ENCODE data around the gene PC. TPM values are rescaled to one million over a fixed set of nuclear protein-coding genes. Genes with fewer than 3 reads are reported as not detected.
A peak's percentile ranks its signal among the peaks of the same experiment; 100 is the strongest.

PC gene
- total RNA-seq, 1 experiment from 2014 or later = 24.5 TPM

GRCh38 chr11:66967670-66968425 lies 9.7 kb upstream of the PC start:
- Histone ChIP-seq H2AFZ (ENCODE audit: low read length) (no peak overlapping the region), H3K9me3 (ENCODE audit: low read length) (no peaks in the 10 kb centered on the region), H3K9ac (ENCODE audit: low read length) (peak overlapping the region; percentile 29; the same call in 1 of the 2 replicates), H3K79me2 (ENCODE audit: low read length) (no peaks in the 10 kb centered on the region), H4K20me1 (ENCODE audit: low read length) (no peaks in the 10 kb centered on the region), H3K4me2 (ENCODE audit: low read length) (peak overlapping the region; percentile 32), H3K4me1 (ENCODE audit: insufficient read depth, low read length) (peaks cover 40% of the 10 kb centered on the region), H3K36me3 (ENCODE audit: low read depth, low read length) (no peaks in the 10 kb centered on the region), H3K27ac (ENCODE audit: low read length) (peak overlapping the region; percentile 82), H3K4me3 (ENCODE audit: low read length) (no peak overlapping the region), H3K27me3 (ENCODE audit: low read length) (no peaks in the 10 kb centered on the region), H3F3A (ENCODE audit: low read length, unreplicated experiment) (no peaks in the 10 kb centered on the region), H3K9me2 (replicated peaks; ENCODE audit: low read length) (no peaks in the 10 kb centered on the region)
- TF ChIP-seq CTCF (conservative IDR thresholded peaks at IDR 0.05; ENCODE audit: low read depth, low read length) (no peak), EZH2phosphoT487 (IDR thresholded peaks at IDR 0.05; ENCODE audit: borderline replicate concordance, low read length) (no peak), EZH2 (IDR thresholded peaks at IDR 0.05; ENCODE audit: low read length, unreplicated experiment) (no peak)
- intact Hi-C loops (cut with micrococcal nuclease) = loop anchor here (5.0 kb wide), 1 partner anchor 76 kb away; no protein-coding TSS in a partner anchor
- ChIA-PET CTCF (no interaction called here), POLR2A (ENCODE audit: unreplicated experiment) (no interaction called here)
- DNase-seq = peak; percentile 94
- BruUV-seq (replicated peaks) = no TSS peak
- peak; percentile 69 for ATAC-seq

- ChIA-PET POLR2A (ENCODE audit: unreplicated experiment) (no interaction called here), CTCF (no interaction called here)
- BruUV-seq (replicated peaks) = no TSS peak
- Histone ChIP-seq H3K4me3 (ENCODE audit: low read length) (no peak overlapping the region), H3K9ac (ENCODE audit: low read length) (no peak overlapping the region), H3K27me3 (ENCODE audit: low read length) (no peaks in the 10 kb centered on the region), H3K9me2 (replicated peaks; ENCODE audit: low read length) (no peaks in the 10 kb centered on the region), H3K79me2 (ENCODE audit: low read length) (no peaks in the 10 kb centered on the region), H3K9me3 (ENCODE audit: low read length) (no peaks in the 10 kb centered on the region), H3F3A (ENCODE audit: low read length, unreplicated experiment) (no peaks in the 10 kb centered on the region), H3K4me1 (ENCODE audit: insufficient read depth, low read length) (peaks cover 32% of the 10 kb centered on the region), H3K36me3 (ENCODE audit: low read depth, low read length) (no peaks in the 10 kb centered on the region), H2AFZ (ENCODE audit: low read length) (no peak overlapping the region), H4K20me1 (ENCODE audit: low read length) (no peaks in the 10 kb centered on the region), H3K4me2 (ENCODE audit: low read length) (no peak overlapping the region), H3K27ac (ENCODE audit: low read length) (no peak overlapping the region)
- intact Hi-C loops (cut with micrococcal nuclease) = loop anchor here (5.0 kb wide), 1 partner anchor 74 kb away; no protein-coding TSS in a partner anchor
- no peak for DNase-seq
- TF ChIP-seq CTCF (conservative IDR thresholded peaks at IDR 0.05; ENCODE audit: low read depth, low read length) = no peak
- TF ChIP-seq EZH2phosphoT487 (IDR thresholded peaks at IDR 0.05; ENCODE audit: borderline replicate concordance, low read length) = no peak
- TF ChIP-seq EZH2 (IDR thresholded peaks at IDR 0.05; ENCODE audit: low read length, unreplicated experiment) = no peak
- ATAC-seq = no peak
Measured at GRCh38 chr11:66966351-66966750, 8.2 kb upstream of the PC start.

- POLR2A ChIA-PET (ENCODE audit: unreplicated experiment) = no interaction called here
- DNase-seq = no peak
- no peaks in the 10 kb centered on the region for H4K20me1 ChIP-seq (ENCODE audit: low read length)
- CTCF ChIA-PET = no interaction called here
- BruUV-seq (replicated peaks) = no TSS peak
- ATAC-seq = no peak
- H3K79me2 ChIP-seq (ENCODE audit: low read length) = no peaks in the 10 kb centered on the region
- H3K4me1 ChIP-seq (ENCODE audit: insufficient read depth, low read length) = peaks cover 15% of the 10 kb centered on the region
- intact Hi-C loops (cut with micrococcal nuclease) = no loop called here
- no peak overlapping the region for H3K4me3 ChIP-seq (ENCODE audit: low read length)
- H3K36me3 ChIP-seq (ENCODE audit: low read depth, low read length) = no peaks in the 10 kb centered on the region
- no peak overlapping the region for H3K4me2 ChIP-seq (ENCODE audit: low read length)
- no peak overlapping the region for H2AFZ ChIP-seq (ENCODE audit: low read length)
- H3F3A ChIP-seq (ENCODE audit: low read length, unreplicated experiment) = no peaks in the 10 kb centered on the region
- H3K9me2 ChIP-seq (replicated peaks; ENCODE audit: low read length) = no peaks in the 10 kb centered on the region
- TF ChIP-seq CTCF (conservative IDR thresholded peaks at IDR 0.05; ENCODE audit: low read depth, low read length) (no peak), EZH2phosphoT487 (IDR thresholded peaks at IDR 0.05; ENCODE audit: borderline replicate concordance, low read length) (no peak), EZH2 (IDR thresholded peaks at IDR 0.05; ENCODE audit: low read length, unreplicated experiment) (no peak)
- H3K9me3 ChIP-seq (ENCODE audit: low read length) = no peaks in the 10 kb centered on the region
- H3K9ac ChIP-seq (ENCODE audit: low read length) = no peak overlapping the region
- H3K27ac ChIP-seq (ENCODE audit: low read length) = no peak overlapping the region
- H3K27me3 ChIP-seq (ENCODE audit: low read length) = no peaks in the 10 kb centered on the region
Measured at GRCh38 chr11:66964495-66964894, 6.3 kb upstream of the PC start.

All from PC-3 (cell line).